ENCODE data around the gene PAAF1.

DNA sequence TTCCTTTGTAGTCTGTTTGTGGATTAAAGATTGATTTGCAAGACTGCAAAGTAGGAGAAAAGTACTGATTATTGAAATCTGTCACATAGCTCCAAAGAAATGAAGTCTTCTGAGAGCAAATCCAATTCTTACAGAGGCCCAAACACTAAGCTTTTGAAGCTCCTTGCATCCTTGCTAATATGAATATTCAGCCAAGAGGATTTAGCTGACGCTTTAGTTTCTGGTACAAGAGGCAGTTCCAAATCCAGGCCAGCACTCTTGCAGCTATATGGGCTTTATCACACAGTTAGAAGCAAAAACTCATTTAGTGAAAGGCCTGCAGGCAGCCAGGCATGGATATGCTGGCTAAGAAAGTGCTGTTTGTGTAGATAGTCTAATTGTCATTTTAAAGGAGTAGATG is 12.7 kb downstream of the PAAF1 start:
- TF ChIP-seq, protein P1, sequence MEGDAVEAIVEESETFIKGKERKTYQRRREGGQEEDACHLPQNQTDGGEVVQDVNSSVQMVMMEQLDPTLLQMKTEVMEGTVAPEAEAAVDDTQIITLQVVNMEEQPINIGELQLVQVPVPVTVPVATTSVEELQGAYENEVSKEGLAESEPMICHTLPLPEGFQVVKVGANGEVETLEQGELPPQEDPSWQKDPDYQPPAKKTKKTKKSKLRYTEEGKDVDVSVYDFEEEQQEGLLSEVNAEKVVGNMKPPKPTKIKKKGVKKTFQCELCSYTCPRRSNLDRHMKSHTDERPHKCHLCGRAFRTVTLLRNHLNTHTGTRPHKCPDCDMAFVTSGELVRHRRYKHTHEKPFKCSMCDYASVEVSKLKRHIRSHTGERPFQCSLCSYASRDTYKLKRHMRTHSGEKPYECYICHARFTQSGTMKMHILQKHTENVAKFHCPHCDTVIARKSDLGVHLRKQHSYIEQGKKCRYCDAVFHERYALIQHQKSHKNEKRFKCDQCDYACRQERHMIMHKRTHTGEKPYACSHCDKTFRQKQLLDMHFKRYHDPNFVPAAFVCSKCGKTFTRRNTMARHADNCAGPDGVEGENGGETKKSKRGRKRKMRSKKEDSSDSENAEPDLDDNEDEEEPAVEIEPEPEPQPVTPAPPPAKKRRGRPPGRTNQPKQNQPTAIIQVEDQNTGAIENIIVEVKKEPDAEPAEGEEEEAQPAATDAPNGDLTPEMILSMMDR (conservative IDR thresholded peaks at IDR 0.05; ENCODE audit: low read depth, low read length) = no peak
- no peak for TF ChIP-seq EZH2 (IDR thresholded peaks at IDR 0.05; ENCODE audit: low read length, unreplicated experiment)
